Panc1 (cell line): ENCODE measurements around the gene CALHM4.

Source experiments
- CTCF ChIP-seq: fragments of 450-650 bp; IDR thresholded peaks from 2 replicates; pipeline ENCODE4 v1.5.1; 2017; ENCODE audit warnings: mild to moderate bottlenecking
- POLR2AphosphoS5 ChIP-seq: IDR thresholded peaks from 2 replicates; pipeline ENCODE4 v1.6.1; 2012; ENCODE audit warnings: mild to moderate bottlenecking, low read depth, low read length, moderate library complexity
- REST ChIP-seq, 2 experiments: IDR thresholded peaks; 2 replicates each; pipeline ENCODE4 v1.6.1; 2011 to 2012; ENCODE audit warnings: low read depth in 2 of 2, control low read depth in 1 of 2, low read length in 1 of 2, mild to moderate bottlenecking in 1 of 2, moderate library complexity in 1 of 2; ENCODE audit not compliant: insufficient read depth in 1 of 2

- TF ChIP-seq CTCF (no peak), POLR2AphosphoS5 (no peak), REST (IDR thresholded peaks at IDR 0.05; ENCODE audit: insufficient read depth in 1 of 2, low read depth in 2 of 2, low read length in 1 of 2) (no peak)
Observed at GRCh38 chr6:116580198-116580597, 26.6 kb downstream of the CALHM4 start.
